Measurements from ENCODE around the gene MINDY4B.

DNA sequence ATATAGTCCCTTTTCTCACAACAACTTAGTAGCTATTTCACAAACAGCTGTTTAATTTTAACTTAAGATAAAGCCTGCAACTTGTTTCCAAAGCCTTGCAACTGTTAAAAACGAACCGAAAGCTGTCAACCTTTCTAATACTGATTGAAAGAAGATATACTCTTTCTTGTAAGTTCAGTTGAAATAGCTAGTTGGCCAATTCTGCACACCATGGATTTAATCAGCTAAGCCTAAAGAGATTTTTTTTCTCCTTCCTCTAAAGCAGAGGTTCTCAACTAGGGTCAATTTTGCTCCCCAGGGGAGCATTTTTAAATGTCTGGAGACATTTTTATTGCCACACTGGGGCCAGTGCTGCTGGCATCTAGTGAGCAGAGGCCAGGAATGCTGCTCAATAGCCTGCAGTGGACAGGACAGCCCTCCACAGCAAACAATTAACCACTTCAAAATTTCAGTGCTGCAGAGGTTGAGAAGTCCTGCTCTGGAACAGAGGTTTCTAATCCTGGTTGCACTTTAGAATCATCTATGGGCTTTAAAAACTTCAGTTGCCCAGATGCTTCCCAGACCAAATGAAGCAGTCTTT, 26.2 kb downstream of the MINDY4B start:
- TF ChIP-seq, protein P1, sequence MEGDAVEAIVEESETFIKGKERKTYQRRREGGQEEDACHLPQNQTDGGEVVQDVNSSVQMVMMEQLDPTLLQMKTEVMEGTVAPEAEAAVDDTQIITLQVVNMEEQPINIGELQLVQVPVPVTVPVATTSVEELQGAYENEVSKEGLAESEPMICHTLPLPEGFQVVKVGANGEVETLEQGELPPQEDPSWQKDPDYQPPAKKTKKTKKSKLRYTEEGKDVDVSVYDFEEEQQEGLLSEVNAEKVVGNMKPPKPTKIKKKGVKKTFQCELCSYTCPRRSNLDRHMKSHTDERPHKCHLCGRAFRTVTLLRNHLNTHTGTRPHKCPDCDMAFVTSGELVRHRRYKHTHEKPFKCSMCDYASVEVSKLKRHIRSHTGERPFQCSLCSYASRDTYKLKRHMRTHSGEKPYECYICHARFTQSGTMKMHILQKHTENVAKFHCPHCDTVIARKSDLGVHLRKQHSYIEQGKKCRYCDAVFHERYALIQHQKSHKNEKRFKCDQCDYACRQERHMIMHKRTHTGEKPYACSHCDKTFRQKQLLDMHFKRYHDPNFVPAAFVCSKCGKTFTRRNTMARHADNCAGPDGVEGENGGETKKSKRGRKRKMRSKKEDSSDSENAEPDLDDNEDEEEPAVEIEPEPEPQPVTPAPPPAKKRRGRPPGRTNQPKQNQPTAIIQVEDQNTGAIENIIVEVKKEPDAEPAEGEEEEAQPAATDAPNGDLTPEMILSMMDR (IDR thresholded peaks at IDR 0.05): no peak
- TF ChIP-seq POLR2A (IDR thresholded peaks at IDR 0.05): no peak
